ENCODE results near the gene ZGPAT.

Gene ZGPAT

DNA sequence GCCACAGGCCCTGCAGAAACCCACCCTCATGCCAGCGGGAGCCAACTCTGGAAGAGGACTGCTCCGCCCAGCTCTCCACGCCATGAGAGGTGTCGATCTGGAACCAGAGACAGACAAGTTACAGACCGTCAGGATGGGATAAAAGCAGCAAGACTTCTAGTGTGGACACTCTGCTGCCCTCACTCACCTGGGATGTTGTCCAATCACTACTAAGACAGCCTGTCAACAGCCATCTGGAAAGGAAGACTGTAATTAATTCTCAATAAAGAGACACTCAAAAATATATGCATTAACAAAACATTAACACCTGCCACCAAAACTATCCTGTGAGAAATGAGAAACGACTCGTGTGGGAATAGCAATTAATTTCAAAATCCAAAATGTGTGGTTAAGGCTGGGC lies 60.0 kb downstream of the ZGPAT start:
- no peak for DNase-seq (ENCODE audit: low read depth)
- TF ChIP-seq, protein P1, sequence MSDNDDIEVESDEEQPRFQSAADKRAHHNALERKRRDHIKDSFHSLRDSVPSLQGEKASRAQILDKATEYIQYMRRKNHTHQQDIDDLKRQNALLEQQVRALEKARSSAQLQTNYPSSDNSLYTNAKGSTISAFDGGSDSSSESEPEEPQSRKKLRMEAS (IDR thresholded peaks at IDR 0.05; ENCODE audit: low read depth, low read length): no peak
- no peak for TF ChIP-seq POLR2A (IDR thresholded peaks at IDR 0.05; ENCODE audit: extremely low read depth, insufficient read length)
- TF ChIP-seq, protein P2, sequence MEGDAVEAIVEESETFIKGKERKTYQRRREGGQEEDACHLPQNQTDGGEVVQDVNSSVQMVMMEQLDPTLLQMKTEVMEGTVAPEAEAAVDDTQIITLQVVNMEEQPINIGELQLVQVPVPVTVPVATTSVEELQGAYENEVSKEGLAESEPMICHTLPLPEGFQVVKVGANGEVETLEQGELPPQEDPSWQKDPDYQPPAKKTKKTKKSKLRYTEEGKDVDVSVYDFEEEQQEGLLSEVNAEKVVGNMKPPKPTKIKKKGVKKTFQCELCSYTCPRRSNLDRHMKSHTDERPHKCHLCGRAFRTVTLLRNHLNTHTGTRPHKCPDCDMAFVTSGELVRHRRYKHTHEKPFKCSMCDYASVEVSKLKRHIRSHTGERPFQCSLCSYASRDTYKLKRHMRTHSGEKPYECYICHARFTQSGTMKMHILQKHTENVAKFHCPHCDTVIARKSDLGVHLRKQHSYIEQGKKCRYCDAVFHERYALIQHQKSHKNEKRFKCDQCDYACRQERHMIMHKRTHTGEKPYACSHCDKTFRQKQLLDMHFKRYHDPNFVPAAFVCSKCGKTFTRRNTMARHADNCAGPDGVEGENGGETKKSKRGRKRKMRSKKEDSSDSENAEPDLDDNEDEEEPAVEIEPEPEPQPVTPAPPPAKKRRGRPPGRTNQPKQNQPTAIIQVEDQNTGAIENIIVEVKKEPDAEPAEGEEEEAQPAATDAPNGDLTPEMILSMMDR (IDR thresholded peaks at IDR 0.05; ENCODE audit: low read depth, low read length): no peak
- TF ChIP-seq MYC (IDR thresholded peaks at IDR 0.05; ENCODE audit: low read depth, low read length): no peak

DNA sequence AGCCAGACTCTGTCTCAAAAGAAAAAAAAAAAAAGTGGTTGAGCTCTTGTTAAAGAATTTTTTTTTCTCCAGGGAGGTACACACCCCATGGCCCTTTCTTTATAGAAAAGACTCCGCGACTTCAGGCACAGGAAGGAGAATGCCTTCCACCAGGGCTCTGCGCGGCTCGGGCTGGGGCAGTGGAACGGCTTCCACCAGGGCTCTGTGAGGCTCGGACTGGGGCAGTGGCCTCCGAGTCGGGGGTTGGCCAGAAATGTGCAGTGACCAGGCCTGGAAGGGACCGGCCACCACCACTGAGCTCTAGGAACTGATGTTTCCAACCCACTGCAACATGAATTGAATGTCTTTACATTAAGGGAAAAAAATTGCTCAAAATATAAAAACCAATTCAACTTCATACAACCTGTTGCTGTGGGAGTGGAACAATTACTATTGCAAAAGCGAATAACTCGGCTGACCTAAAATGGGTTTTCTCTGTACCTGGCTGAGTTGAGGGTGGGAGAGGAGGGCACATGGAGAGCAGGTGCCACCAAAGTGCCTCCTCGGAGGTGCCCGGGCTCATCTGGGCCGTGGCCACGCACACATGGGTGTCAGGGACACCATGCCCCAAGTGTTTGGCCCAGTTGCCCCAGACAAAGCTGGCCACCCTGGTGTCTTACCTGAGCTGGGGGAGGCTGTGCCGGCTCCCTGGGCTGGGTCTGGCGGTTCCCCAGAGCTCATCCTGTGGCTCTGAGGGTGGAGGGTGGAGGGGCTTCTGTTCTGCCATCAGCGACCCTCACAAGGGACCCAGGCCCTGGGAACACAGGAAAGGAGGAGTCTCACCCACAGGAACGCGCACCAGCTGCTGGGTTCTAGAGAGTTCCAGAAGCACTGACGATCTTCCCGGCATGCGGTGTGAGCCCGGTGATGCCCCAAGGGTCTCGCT lies 61.0 kb downstream of the ZGPAT start:
- DNase-seq (ENCODE audit: low read depth): no peak
- no peak for TF ChIP-seq POLR2A (IDR thresholded peaks at IDR 0.05; ENCODE audit: extremely low read depth, insufficient read length)
- TF ChIP-seq, protein P2 (IDR thresholded peaks at IDR 0.05; ENCODE audit: low read depth, low read length): no peak
- no peak for TF ChIP-seq MYC (IDR thresholded peaks at IDR 0.05; ENCODE audit: low read depth, low read length)
- TF ChIP-seq, protein P1 (IDR thresholded peaks at IDR 0.05; ENCODE audit: low read depth, low read length): no peak

More for the DNA sequence above, 60.0 kb downstream of the ZGPAT start:
- H3K4me3 ChIP-seq (ENCODE audit: low read depth, low read length): no peak overlapping the region

DNA sequence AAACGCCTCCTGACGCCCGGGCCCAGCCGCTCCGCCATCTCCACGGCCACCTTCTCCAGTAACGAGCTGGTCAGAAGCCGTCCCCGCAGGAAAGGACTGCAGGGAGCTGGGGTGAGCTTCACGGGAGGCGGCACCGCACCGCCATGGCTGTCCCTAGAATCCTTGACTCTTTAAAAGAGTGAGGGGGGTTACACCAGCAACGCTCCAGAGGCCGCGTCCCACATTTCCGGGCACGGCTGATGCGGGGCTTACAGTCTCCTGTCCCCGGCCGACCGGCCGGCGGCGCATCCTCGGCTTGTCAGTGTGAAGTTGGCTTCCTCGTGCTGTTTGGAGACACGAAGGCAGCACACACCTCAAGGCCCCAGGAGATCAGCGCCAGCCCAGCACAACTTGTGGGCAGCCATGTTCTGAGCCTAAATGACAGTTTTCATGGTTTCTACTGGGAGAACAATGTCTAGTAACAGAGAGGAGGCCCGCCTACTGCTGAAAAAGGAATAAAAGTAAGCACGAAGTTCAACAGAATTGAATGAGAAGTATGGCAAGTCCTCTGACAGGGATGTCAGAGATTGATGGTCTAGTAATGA lies 62.1 kb downstream of the ZGPAT start:
- TF ChIP-seq, protein P2 (IDR thresholded peaks at IDR 0.05; ENCODE audit: low read depth, low read length): no peak
- TF ChIP-seq, protein P1 (IDR thresholded peaks at IDR 0.05; ENCODE audit: low read depth, low read length): no peak
- TF ChIP-seq POLR2A (IDR thresholded peaks at IDR 0.05; ENCODE audit: extremely low read depth, insufficient read length): no peak
- TF ChIP-seq MYC (IDR thresholded peaks at IDR 0.05; ENCODE audit: low read depth, low read length): no peak
- H3K4me3 ChIP-seq (ENCODE audit: low read depth, low read length): no peak overlapping the region
- no peak for DNase-seq (ENCODE audit: low read depth)

More for the DNA sequence above, 61.0 kb downstream of the ZGPAT start:
- no peak overlapping the region for H3K4me3 ChIP-seq (ENCODE audit: low read depth, low read length)

DNA sequence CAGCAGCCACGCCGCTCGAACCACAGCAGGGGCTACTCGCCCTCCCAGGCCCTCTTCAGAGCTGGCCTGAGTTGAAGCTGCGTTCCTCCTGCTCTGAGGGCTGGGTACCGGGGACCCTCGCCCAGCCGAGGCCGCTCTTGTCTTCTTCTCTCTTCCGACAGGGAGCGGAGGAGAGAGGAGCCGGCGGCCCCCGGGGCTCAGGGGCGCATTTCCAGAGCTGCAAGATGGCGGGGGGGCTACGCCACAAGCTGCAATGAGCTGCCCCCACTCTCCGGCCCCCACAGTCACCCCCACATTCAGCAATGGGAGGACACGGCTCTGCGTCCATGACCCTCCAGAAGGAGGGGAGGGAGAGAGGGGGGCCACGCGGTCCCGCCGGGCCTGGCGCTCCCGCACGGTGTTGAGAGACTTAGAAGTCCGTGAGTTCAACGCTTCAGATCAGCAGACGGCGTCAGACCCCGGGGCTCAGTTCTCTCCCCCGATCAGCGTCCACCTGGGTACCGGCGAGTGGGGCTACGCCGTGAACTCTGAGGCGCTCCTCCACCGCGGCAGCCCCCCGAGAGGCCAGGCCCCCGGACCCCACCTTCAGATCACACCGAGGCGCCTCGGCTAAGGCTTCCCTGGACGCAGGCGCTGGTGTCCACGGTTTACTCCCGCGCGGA lies 63.3 kb downstream of the ZGPAT start:
- TF ChIP-seq POLR2A (IDR thresholded peaks at IDR 0.05; ENCODE audit: extremely low read depth, insufficient read length) (no peak), MYC (IDR thresholded peaks at IDR 0.05; ENCODE audit: low read depth, low read length) (no peak)
- TF ChIP-seq, protein P2 (IDR thresholded peaks at IDR 0.05; ENCODE audit: low read depth, low read length): no peak
- TF ChIP-seq, protein P1 (IDR thresholded peaks at IDR 0.05; ENCODE audit: low read depth, low read length): no peak
- DNase-seq (ENCODE audit: low read depth): no peak

DNA sequence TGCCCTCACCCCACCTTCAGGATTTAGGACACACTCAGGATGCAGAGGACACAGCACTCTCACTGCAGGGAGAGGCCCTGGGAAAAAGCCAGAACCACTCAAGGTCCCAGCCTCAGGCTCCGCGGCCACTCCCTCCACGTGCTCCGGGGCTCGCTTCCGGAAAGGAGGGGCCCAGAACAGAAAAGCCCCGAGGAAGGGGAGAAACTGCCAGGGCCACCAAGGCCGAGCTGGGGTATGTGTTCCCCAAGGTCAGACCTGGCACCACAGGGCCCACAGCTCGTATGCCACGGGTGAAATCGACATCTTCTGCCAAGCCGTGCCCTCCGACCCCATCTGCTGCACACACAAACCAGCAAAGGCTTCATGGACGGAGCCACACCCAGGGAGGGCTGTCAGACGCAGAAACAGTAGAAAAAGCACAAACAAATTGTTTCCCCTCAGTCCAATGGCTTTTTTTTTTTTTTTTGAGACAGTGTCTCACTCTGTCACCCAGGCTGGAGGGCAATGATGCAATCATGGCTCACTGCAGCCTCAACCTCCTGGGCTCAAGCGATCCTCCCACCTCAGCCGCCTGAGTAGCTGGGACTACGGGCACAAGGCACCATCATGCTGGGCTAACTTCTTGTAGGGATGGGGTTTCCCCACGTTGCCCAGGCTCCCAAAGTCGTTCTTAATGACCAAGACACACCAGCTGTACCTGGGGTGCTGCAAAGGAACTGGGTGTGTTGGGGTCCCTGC lies 65.1 kb downstream of the ZGPAT start:
- TF ChIP-seq, protein P1 (IDR thresholded peaks at IDR 0.05; ENCODE audit: low read depth, low read length): peak; percentile 89
- TF ChIP-seq MYC (IDR thresholded peaks at IDR 0.05; ENCODE audit: low read depth, low read length): peak; percentile 44; the same call in 1 of the 2 replicates
- no peak for TF ChIP-seq POLR2A (IDR thresholded peaks at IDR 0.05; ENCODE audit: extremely low read depth, insufficient read length)
- H3K4me3 ChIP-seq (ENCODE audit: low read depth, low read length): no peak overlapping the region
- DNase-seq (ENCODE audit: low read depth): peak; percentile 86

More for the DNA sequence above, 63.3 kb downstream of the ZGPAT start:
- no peak overlapping the region for H3K4me3 ChIP-seq (ENCODE audit: low read depth, low read length)
